PC-3 (cell line): ENCODE data around the gene BEND7.

Experiments
- EZH2 ChIP-seq: fragments of 300-600 bp; sonication (generic); IDR thresholded peaks from one replicate; pipeline ENCODE4 v1.6.1; 2017; ENCODE audit warnings: antibody characterized with exemption, mild to moderate bottlenecking, low read length; ENCODE audit not compliant: unreplicated experiment
- EZH2phosphoT487 ChIP-seq: fragments of 300-600 bp; sonication (generic); IDR thresholded peaks from 2 replicates; pipeline ENCODE4 v1.6.1; 2018; ENCODE audit warnings: mild to moderate bottlenecking, antibody characterized with exemption, low read length, borderline replicate concordance
- TF ChIP-seq, protein P1 (sequence below): fragments of 300-600 bp; sonication (generic); conservative IDR thresholded peaks from 2 replicates; pipeline ENCODE4 v1.5.1; 2017; ENCODE audit warnings: antibody characterized with exemption, low read depth, mild to moderate bottlenecking, low read length

DNA sequence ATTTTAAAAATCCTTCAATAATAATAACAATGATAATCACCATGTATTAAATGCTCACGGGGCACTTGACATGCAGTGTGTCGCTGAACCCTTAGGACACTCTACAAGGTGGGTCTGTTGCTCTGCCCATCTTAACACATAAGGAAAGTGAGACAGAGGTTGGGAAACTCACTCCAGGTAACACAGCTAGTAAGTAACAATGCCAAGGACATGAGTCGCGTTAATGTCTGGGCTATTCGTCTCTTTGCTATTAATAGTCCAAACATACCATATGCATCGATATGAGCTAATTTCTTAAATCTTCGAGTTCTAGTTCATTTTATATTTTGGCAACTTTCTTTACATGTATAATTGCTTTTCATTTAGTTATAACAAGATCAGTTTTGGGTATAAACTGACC, 79.5 kb downstream of the BEND7 start:
- TF ChIP-seq, protein P1, sequence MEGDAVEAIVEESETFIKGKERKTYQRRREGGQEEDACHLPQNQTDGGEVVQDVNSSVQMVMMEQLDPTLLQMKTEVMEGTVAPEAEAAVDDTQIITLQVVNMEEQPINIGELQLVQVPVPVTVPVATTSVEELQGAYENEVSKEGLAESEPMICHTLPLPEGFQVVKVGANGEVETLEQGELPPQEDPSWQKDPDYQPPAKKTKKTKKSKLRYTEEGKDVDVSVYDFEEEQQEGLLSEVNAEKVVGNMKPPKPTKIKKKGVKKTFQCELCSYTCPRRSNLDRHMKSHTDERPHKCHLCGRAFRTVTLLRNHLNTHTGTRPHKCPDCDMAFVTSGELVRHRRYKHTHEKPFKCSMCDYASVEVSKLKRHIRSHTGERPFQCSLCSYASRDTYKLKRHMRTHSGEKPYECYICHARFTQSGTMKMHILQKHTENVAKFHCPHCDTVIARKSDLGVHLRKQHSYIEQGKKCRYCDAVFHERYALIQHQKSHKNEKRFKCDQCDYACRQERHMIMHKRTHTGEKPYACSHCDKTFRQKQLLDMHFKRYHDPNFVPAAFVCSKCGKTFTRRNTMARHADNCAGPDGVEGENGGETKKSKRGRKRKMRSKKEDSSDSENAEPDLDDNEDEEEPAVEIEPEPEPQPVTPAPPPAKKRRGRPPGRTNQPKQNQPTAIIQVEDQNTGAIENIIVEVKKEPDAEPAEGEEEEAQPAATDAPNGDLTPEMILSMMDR = no peak
- no peak for TF ChIP-seq EZH2
- TF ChIP-seq EZH2phosphoT487 = no peak
